ENCODE data around the gene PMEPA1.

The PMEPA1 gene

GRCh38 chr20:57736738-57737347, 27.0 kb upstream of the PMEPA1 start:
- TF ChIP-seq CTCF (IDR thresholded peaks at IDR 0.05; ENCODE audit: low read depth, low read length), result no peak

GRCh38 chr20:57735831-57736737, 26.3 kb upstream of the PMEPA1 start:
- DNase-seq, result no peak
- no peaks in the 10 kb centered on the region for H3K27me3 ChIP-seq (ENCODE audit: insufficient read depth, low read depth, severe bottlenecking)
- no peak overlapping the region for H3K4me3 ChIP-seq (ENCODE audit: low read depth, low read length)
- no peak overlapping the region for H3K27ac ChIP-seq
- H3K9me3 ChIP-seq (ENCODE audit: severe bottlenecking), result no peaks in the 10 kb centered on the region
- no peak for TF ChIP-seq CTCF (IDR thresholded peaks at IDR 0.05; ENCODE audit: low read depth, low read length)
- H3K36me3 ChIP-seq, result no peaks in the 10 kb centered on the region

More at GRCh38 chr20:57736738-57737347, 27.0 kb upstream of the PMEPA1 start:
- Histone ChIP-seq H3K27ac (peak overlapping the region; percentile 44; the same call in 1 of the 2 replicates), H3K9me3 (ENCODE audit: severe bottlenecking) (no peaks in the 10 kb centered on the region), H3K4me3 (ENCODE audit: low read depth, low read length) (no peak overlapping the region), H3K36me3 (no peaks in the 10 kb centered on the region), H3K27me3 (ENCODE audit: insufficient read depth, low read depth, severe bottlenecking) (no peaks in the 10 kb centered on the region)
- no peak for DNase-seq

- no peak overlapping the region for H3K27ac ChIP-seq
Observed at GRCh38 chr20:57734754-57735153, 24.9 kb upstream of the PMEPA1 start.

GRCh38 chr20:57732226-57732625, 22.4 kb upstream of the PMEPA1 start:
- Histone ChIP-seq H3K9me3 (ENCODE audit: severe bottlenecking) (no peaks in the 10 kb centered on the region), H3K27me3 (ENCODE audit: insufficient read depth, low read depth, severe bottlenecking) (no peaks in the 10 kb centered on the region), H3K27ac (no peak overlapping the region), H3K4me3 (ENCODE audit: low read depth, low read length) (no peak overlapping the region), H3K36me3 (no peaks in the 10 kb centered on the region)
- no peak for TF ChIP-seq CTCF (IDR thresholded peaks at IDR 0.05; ENCODE audit: low read depth, low read length)
- no peak for DNase-seq

More at GRCh38 chr20:57734754-57735153, 24.9 kb upstream of the PMEPA1 start:
- H3K9me3 ChIP-seq (ENCODE audit: severe bottlenecking), result no peaks in the 10 kb centered on the region
- no peaks in the 10 kb centered on the region for H3K27me3 ChIP-seq (ENCODE audit: insufficient read depth, low read depth, severe bottlenecking)
- no peak for DNase-seq
- no peak overlapping the region for H3K4me3 ChIP-seq (ENCODE audit: low read depth, low read length)
- no peaks in the 10 kb centered on the region for H3K36me3 ChIP-seq
- no peak for TF ChIP-seq CTCF (IDR thresholded peaks at IDR 0.05; ENCODE audit: low read depth, low read length)

GRCh38 chr20:57728762-57729161, 18.9 kb upstream of the PMEPA1 start:
- Histone ChIP-seq H3K27ac (no peak overlapping the region), H3K36me3 (no peaks in the 10 kb centered on the region), H3K27me3 (ENCODE audit: insufficient read depth, low read depth, severe bottlenecking) (no peaks in the 10 kb centered on the region), H3K9me3 (ENCODE audit: severe bottlenecking) (no peaks in the 10 kb centered on the region), H3K4me3 (ENCODE audit: low read depth, low read length) (no peak overlapping the region)
- no peak for TF ChIP-seq CTCF (IDR thresholded peaks at IDR 0.05; ENCODE audit: low read depth, low read length)
- no peak for DNase-seq
